DMS153 treated with DMSO at 0.1 percent for 48 hours (cell line): ENCODE measurements around the gene TCF12.

ENCODE experiments used
- DNase-seq: peaks from one replicate; lab custom pipeline; 2025; ENCODE audit not compliant: unreplicated experiment; lab: John Stamatoyannopoulos, UW

TCF12 gene

DNA sequence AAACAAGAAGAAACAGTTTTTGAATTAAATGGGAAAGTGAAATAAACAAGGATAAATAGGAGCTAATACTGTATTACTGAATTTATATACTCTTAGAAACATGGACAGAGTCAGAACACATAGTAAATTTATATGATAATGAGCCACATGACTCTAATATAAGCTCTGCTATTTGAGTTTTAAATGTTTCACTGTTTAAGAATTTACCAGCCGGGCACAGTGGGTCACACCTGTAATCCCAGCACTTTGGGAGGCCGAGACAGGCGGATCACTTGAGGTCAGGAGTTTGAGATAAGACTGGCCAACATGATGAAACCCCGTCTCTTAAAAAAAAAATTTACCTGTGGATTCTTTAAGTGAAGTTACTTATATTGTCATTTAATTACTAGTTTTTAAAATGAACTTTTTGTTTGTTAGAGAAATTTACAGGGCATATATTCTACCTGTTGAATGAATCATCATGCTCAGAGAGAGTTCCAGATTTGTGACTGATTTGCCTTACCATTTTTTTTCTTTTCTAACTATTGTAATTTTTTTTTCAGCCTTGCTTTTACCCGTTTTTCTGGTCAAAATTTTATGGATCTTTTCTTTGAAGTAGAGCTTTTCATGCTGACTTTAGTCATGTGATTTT, 125.7 kb downstream of the TCF12 start:
- no peak for DNase-seq

DNA sequence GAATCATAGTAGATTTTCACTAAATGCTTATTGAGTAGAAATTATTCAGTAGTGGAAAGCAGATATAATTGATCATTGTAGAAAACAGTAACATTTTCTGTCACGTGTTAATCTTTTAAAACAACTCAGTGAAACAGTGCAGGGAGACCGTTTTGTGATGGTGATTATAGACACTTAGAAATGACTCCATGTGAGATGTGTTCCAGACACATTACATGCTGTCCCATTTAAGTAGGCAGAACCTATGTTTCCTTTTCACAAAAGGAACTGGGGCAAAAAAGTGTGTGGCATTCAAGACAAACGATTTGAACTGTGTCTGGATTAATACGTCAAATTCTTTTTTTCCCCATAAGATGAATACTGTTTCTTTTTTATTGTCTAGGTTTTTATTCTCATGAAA, 126.5 kb downstream of the TCF12 start:
- no peak for DNase-seq

DNA sequence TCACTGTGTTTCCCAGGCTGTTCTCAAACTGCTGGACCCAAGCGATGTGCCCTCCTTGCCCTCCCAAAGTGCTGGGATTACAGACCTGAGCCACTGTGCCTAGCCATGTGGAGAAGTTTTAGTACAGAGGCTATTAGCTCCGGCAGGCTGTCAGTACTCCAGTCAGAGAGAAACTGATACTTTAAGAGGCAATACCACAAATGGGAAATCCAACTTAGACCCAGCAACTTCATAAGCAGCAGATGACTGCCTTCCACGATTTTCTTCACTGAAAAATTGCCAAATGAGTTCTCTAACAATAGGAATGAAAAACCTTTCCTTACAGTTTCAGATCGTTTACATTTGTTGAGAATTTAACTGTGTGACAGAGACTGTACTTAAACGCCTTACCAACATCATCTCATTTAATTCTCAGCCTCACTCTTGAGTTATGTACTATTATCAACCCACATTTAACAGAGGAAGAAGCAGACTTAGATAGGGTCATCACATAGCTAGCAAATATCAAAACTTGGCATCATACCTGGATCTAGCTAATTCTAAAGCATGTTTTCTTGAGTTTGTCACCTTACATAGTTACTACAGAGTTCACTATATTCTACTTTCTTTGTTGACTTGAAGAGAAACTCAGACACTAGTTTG, 127.4 kb downstream of the TCF12 start:
- DNase-seq: no peak

DNA sequence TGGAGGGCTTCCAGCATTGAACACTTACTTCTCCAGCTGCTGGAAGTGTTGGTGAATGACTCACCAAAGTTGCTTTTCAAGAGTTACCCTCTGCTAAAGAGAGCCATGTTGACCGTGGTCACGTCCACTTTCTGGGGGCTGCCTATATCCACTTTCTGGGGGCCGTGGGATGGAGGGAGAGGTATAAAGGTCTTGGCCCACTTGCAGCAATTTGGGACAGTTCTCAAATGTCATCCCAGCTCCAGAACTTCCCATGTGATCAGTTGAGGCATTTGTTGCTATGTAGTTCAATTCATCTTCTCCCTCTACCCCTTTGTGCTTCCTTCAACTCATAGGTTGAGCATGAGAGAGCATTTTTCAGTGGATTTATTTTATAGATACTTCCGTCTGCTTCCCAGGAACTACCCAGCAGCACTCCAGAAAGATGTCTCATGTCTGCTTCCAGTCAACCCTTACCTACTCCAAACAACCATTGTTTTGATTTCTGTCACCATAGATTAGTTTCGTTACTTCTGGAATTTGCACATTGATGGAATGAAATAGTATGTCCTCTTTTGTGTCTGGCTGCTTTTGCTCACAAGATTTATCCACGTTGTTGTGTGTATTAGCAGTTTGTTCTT, 130.6 kb downstream of the TCF12 start:
- no peak for DNase-seq

DNA sequence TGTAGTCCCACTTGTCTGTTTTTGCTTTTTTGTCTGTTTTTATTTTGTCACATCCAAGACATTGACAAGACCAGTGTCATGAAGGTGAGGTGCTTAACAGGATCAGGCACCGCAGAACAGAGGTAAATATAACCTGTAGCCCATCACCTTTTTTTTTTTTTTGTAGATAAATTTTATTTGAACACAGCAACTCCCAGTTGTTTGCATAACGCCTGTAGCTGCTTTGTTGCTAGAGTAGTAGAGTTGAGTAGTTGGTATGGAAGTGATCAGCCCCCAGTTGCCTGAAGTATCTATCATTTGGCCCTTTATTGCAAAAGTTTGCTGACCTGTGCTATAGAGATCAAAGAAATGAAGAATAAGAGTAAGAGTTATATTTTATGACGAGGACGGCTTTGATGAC, 135.0 kb downstream of the TCF12 start:
- no peak for DNase-seq

DNA sequence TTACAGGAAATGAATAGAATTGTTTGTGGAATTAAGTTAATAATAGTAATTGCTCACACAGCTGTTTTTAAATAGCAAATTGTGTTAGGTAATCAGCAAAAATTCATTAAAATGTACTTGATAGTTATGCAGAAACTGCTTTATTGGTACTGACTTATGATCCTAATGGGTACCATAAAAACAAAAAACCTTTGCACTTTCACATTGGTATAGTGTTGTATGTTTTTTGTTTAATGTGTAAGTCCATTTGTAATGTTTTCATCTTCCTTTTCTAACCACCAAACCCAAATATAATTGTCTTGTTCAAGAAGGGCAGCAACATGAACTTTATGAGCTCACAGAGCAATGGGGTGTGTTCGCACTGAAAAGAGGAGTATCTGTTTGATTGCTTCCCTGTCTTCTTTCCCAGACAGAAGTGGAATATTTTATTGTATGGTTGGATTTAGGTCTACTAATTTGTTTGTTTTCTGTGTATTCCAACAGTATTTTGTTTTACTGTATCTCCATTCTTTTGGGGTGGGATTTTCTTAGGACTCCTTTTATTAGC, 135.8 kb downstream of the TCF12 start:
- DNase-seq: no peak

DNA sequence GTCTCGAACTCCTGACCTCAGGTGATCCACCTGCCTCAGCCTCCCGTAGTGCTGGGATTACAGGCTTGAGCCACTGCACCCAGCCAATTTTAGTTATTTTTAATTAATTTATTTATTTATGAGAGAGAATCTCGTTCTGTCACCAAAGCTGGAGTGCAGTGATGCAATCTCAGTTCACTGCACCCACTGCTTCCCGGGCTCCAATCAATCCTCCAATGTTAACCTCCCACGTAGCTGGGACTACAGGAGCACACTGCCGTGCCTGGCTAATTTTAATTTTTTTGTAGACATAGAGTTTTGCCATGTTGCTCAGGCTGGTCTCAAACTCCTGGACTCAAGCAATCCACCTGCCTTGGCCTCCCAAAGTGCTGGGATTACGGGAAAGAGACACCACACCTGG, 137.9 kb downstream of the TCF12 start:
- DNase-seq: no peak

DNA sequence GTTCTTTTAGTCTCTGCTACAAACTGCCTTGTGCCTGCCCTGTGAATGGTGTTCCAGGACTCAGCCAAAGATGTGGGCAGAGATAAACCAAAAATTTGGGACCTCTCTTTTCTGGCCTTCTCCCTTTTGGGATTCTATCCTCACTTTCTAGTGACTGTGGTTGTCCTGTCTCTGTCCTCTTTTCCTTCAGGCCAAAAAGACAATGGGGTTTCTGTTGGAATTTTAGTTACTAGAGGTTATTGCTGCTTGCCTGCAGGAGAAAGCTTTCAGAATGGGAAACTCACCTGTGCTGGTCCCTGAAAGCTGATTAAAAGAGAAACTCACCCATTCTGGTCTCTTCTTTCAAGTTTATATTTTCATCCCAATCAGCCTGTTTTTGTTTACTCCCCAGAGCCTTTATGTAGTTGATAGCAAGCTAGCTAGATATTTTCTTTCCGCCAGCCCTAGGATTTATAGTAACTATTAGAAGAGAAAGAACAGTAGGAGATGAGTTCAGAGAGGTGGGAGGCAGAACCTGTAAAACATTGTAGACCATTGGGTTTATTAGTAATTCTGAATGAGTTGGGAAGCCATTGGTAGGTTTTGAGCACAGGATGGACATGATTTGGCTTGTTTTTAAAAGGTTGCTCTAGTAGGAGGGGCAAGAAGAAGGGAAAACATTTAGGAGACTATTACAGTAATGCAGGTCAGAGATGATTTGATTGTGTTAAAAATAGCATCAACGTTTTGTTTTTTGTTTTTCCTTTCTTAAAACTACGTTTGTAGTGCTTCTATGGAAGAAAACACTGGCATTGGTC, 138.9 kb downstream of the TCF12 start:
- DNase-seq: no peak

DNA sequence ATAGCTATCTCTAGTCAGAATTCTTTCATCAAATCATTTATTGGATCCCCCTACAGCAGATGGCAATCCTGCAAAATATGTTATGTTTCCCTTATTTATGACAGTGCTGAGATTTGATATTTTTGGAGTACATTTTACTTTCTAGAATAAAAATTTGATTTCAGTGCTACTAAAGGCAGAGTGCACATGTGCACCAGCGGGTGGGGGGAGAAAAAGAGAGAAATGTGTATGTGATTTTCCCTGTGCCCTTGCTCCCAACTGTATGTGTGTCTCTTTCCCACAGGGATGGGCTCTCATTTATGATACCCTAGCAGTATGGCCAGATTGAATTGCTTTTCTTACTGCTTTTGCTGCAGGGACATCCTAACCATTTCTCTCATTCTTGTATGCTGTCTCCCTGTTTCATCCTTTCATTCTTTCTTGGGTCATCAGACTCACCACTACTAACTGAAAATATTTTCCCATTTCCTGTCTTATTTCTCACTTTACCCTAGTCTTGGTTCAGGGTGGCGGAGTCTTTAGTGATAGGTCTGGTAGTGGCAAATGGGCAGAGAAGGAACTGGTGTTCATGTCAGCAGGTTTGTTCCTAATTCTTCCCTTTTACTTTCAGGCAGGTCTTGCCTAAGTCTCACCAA, 140.7 kb downstream of the TCF12 start:
- DNase-seq: no peak

DNA sequence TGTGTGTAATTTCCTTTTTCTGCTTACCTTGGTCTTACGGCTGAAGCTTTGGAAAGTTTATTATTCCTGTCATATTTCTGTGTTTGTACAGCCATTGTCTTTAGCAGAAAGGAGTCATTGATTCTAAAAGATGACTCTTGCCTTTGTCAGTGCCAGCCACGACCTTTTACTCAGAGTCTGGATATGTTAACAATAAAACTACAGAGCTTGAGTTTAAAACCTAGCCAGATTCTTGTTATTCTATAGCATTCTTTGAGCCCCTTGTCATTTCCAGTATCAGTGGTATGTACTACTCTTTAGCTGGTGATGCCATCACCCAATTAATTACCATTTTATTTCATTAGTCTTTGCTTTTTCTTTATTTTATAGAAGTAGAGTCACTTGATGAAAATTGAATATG, 142.4 kb downstream of the TCF12 start:
- no peak for DNase-seq

DNA sequence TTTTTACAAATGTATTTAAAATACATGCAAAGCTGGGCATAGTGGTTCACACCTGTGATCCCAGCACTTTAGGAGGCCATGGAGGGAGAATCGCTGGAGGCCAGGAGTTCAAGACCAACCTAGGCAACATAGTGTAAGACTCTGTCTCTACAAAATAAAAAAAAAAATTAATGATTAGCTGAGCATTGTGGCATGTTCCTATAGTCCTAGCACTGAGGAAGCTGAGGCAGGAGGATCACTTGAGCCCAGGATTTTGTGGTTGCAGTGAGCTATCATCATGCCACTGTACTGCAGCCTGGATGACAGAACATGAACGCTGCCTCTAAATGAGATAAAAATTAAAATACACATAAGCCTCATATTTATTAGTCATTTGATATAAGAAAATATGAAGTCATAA, 142.8 kb downstream of the TCF12 start:
- DNase-seq: no peak

DNA sequence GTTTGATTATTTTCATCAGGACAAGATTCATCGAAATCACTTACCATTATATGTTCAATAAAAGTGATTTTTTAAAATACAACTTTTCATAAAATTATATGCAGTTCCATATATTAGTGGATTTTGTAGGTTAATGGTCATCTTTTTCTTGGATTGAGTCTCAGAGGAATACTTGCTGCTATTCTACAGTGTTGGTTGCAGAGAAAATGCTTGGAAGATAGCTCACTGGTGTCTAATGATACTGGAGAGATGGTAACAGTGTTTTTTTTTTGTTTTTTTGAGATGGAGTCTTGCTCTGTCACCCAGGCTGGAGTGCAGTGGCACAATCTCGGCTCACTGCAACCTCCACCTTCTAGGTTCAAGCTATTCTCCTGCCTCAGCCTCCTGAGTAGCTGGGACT, 143.3 kb downstream of the TCF12 start:
- no peak for DNase-seq

DNA sequence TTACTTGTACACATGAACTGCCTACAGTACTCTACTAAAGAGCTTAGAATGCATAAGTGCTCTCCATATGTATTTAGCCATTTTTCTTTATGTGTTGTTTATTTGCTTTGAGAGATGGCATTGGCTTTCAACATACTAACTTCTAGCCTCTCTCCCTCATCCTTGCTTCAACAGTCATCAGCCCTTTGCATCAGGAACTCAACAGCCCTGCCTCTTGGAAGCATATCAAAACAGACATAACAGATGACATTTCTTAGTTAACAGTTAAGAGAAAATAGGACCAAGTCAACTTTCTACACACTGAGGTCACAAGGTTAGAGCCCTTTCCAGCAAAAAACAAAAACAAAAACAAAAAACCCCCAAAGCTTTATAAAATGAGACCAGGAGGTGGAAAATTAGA, 145.6 kb downstream of the TCF12 start:
- no peak for DNase-seq

DNA sequence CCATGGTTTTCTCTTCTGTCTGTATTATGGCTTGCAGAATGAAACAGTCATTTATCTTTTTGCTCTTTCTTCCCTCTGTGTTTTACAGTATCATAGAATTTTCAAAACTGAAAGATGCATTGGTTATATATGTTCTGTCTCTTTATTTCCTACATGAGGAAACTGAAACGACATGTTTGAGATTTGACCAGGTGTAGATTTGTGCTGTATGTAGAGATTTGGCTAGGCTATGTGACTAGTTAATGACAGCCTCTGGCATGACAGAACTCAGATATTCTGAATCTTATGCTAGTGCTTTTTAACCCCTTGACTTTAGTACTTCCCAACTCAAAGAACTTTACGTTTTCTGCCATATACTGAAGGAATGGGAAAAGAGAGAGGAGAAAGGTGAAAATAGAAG, 151.0 kb downstream of the TCF12 start:
- no peak for DNase-seq

DNA sequence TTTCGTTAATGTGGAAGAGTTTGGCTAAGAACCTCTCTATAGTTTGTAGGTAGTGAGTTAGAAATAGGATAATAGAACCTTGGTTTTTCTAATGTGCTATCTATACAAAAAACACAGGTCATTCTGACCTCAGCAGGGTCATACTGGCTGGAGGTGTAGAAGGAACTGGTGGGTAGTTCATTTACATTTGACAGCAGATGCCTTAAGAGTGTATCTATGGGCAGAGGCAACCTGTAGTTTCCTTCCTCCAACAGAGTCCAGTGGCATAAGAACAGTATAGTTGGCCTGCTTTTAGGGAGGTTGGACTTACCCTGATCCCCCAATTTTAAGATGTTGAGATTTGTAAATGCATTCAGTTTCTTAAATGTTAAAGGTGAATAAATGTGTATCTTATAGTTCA, 152.2 kb downstream of the TCF12 start:
- DNase-seq: no peak

DNA sequence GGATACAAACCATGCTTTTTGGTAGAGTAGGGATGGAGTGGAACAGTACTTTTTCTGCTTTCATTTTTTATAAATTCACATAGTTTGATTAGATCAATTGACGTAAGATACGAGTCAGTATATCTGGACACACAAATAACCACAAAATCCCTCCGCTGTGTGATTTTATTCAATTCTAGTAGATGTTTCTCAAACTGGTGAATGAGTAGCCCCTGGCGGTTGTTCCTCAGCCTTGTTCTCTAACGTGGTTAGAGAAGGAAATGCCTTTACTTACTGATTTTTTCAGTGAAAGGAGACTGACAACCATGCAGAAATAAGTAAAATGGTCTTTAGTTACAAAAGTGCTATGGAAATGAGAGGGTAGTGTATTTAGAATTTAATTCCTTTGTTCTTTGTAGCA, 161.0 kb downstream of the TCF12 start:
- DNase-seq: no peak

DNA sequence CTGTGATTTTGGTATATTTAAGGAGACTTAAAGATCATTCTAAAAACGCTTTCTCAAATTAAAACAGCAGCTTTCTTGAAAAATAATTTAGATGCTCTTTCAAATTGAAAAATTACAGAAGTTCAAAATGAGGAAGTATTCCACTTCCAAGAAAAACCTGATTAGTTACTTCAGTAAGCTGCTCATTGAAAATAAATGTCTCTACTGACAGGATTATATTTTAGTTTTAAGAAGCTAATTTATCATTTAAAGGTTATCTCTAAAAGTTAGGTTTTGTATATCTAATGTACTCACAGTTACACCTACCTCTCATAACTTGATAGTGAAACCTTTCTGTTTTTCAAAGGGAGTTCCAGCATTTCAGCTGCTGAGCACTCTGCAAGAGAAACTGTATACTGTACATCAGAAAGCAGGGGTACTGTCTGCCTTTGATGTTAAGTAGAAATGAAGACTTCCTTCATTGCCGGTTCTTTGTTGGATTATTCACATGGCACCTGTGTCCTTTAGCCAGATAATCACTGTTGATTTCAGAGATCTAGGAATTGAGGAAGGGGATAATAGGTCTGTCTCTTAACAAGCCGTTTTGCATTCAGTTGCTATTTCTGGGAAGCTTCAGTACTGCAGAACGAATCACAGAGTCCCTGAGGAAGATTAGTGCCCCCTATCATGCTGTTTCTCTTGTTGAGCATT, 161.6 kb downstream of the TCF12 start:
- DNase-seq: no peak

DNA sequence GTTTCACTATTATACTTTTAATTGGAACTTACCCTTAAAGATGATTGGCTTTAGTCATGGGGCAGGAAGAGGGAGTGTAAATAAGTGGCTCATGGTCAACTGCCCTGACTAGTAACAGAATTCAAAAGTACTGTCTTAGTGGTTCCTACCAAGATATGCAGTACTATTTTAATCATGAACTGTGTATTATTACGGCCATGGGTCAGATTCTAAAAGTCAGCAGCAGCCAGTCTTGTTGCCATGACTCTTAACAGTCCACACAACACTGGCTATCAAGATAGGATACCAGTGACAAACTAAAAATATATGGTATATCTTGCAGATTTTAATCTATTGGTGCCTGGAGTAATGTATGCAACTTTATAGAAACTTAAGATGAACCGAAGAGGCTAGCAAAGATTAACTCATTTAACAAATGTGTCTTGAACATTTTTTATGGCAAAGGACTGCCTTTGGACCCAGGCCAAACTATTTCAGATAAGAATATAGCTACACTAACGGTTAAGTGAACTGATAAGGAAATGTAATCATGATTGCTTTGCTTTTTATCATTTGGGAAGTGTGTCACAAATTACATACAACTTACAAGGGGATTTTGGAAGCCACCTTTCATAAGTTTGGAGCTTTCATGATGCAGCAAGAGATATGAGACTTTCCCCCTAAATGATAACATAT, 163.7 kb downstream of the TCF12 start:
- DNase-seq: no peak

DNA sequence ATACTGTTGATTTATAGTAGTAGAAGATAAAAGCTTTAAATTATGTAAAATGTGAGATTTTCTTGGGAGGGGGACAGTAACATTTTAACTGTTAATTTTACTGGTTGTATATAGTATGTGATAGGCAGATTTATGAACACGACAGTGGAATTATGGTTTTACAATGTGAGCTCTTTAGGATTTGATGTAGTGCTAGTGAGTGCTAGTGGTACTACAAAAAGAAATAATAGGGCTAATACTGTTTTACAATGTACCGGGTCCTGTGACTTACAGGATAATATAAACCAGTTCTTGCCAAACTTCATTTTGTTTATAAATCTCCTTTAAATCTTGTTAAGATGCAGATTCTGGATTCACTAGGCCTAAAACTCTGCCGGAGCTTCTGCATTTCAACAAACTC, 165.7 kb downstream of the TCF12 start:
- DNase-seq: no peak

DNA sequence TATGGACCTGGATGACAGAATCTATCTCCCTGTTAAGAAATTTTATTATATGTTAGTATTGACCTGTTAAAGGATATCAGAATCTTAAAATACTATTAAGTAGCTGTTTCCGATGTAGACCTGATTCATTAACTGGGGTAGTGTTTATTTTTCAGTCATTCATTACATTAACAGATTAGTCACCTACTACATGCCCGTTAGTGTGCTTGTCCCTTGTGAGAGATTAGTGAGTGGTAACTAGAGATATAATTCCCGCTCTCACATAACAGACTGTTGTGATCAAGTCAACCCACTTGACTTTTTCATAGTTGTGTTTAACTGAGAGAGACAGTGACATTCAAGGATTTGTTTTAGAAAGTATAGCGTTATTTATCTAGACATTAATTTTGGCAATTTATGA, 166.8 kb downstream of the TCF12 start:
- no peak for DNase-seq
